MCF 10A (cell line): ENCODE measurements around the gene RSPRY1. TPM values are rescaled to one million over a fixed set of nuclear protein-coding genes. Genes with fewer than 3 reads are reported as not detected.
"Not testable (repeated sequence)": the region's sequence is repeated elsewhere in the genome, so short reads cannot be mapped to it uniquely, and the experiment has no call there.

Experiments
- BruUV-seq: library from RNA; stranded (reverse); fragments of 400-500 nt; replicated peaks from 2 replicates; lab custom pipeline; 2021; lab: Mats Ljungman, UMichigan
- CTCF ChIA-PET: fragments of 300-600 bp; sonication (Branson Sonifier 250); formaldehyde crosslinking; extraction: SDS; loops from one replicate; lab custom pipeline; 2021; ENCODE audit warnings: antibody characterized with exemption, inconsistent platforms; lab: Yijun Ruan, JAX
- POLR2A ChIA-PET: fragments of 300-600, 350-650 bp; sonication (Branson Sonifier 250); formaldehyde crosslinking; extraction: SDS; loops from one replicate; lab custom pipeline; 2020; ENCODE audit warnings: antibody characterized with exemption, inconsistent platforms; lab: Yijun Ruan, JAX
- DNase-seq: peaks from one replicate; pipeline ENCODE4 v3.0.0-alpha.2; 2018; ENCODE audit not compliant: unreplicated experiment
- H3K27ac Mint-ChIP-seq: one replicate; pipeline ENCODE4 v1.8.0; 2022; ENCODE audit warnings: mild to moderate bottlenecking, low read depth, mixed read lengths; ENCODE audit not compliant: unreplicated experiment
- H3K27me3 Mint-ChIP-seq: one replicate; pipeline ENCODE4 v1.8.0; 2022; ENCODE audit warnings: mixed read lengths; ENCODE audit not compliant: insufficient read depth, unreplicated experiment
- H3K36me3 Mint-ChIP-seq: one replicate; pipeline ENCODE4 v1.8.0; 2022; ENCODE audit warnings: mild to moderate bottlenecking, moderate library complexity, mixed read lengths; ENCODE audit not compliant: insufficient read depth, unreplicated experiment
- H3K4me1 Mint-ChIP-seq: one replicate; pipeline ENCODE4 v1.8.0; 2022; ENCODE audit warnings: mixed read lengths; ENCODE audit not compliant: insufficient read depth, unreplicated experiment
- H3K4me3 Mint-ChIP-seq: one replicate; pipeline ENCODE4 v1.8.0; 2022; ENCODE audit warnings: mild to moderate bottlenecking, moderate library complexity, mixed read lengths; ENCODE audit not compliant: unreplicated experiment
- H3K9me3 Mint-ChIP-seq: one replicate; pipeline ENCODE4 v1.8.0; 2022; ENCODE audit warnings: mixed read lengths; ENCODE audit not compliant: unreplicated experiment
- CTCF ChIP-seq: fragments of 200-600 bp; IDR thresholded peaks from one replicate; pipeline ENCODE4 v1.8.0; 2022; ENCODE audit warnings: antibody characterized with exemption, mild to moderate bottlenecking; ENCODE audit not compliant: unreplicated experiment
- intact Hi-C: fragments of 100-400 bp; cut with micrococcal nuclease; formaldehyde crosslinking; loops from 2 replicates; pipeline ENCODE4 v1.14.1; 2022
- total RNA-seq: library from RNA; stranded (reverse); gene quantifications from 2 replicates; pipeline ENCODE4 v1.2.3, GENCODE V29; 2022

Gene RSPRY1
- total RNA-seq, 1 experiment from 2014 or later, result 55.9 TPM

GRCh38 chr16:57196753-57197152 lies 10.6 kb downstream of the RSPRY1 start:
- Mint-ChIP-seq H3K36me3 (peaks cover 20% of the 10 kb centered on the region), H3K4me3 (no peak overlapping the region), H3K4me1 (peaks cover 25% of the 10 kb centered on the region), H3K27me3 (no peaks in the 10 kb centered on the region), H3K9me3 (no peaks in the 10 kb centered on the region), H3K27ac (no peak overlapping the region)
- no TSS peak for BruUV-seq
- no peak for TF ChIP-seq CTCF
- intact Hi-C loops, result no loop called here
- CTCF ChIA-PET, result interaction anchor here (0.9 to 1.1 kb wide), 2 partner anchors 9 to 13 kb away, joined by 4 read pairs; no protein-coding TSS in a partner anchor
- DNase-seq, result no peak
- POLR2A ChIA-PET, result interaction anchor here (0.7 to 4.6 kb wide), 6 partner anchors 9 to 47 kb away, joined by 3 to 57 read pairs (median 7); partner anchors contain the start of genes PSME3IP1 and RSPRY1

- BruUV-seq, CTCF ChIA-PET, intact Hi-C loops, H3K9me3 Mint-ChIP-seq, DNase-seq, H3K4me3 Mint-ChIP-seq, H3K27ac Mint-ChIP-seq, POLR2A ChIA-PET, H3K4me1 Mint-ChIP-seq, H3K27me3 Mint-ChIP-seq: not testable (repeated sequence)
- H3K36me3 Mint-ChIP-seq, result peaks cover 42% of the 10 kb centered on the region
These were observed 14.2 kb downstream of the RSPRY1 start for GRCh38 chr16:57200321-57200720.

GRCh38 chr16:57200926-57201325 lies 14.8 kb downstream of the RSPRY1 start:
- POLR2A ChIA-PET, DNase-seq, H3K27me3 Mint-ChIP-seq, H3K4me1 Mint-ChIP-seq, BruUV-seq, H3K27ac Mint-ChIP-seq, H3K9me3 Mint-ChIP-seq, CTCF ChIA-PET, H3K4me3 Mint-ChIP-seq, intact Hi-C loops: not testable (repeated sequence)
- peaks cover 47% of the 10 kb centered on the region for H3K36me3 Mint-ChIP-seq

- no peak for TF ChIP-seq CTCF
- Mint-ChIP-seq H3K27ac (peak overlapping the region; percentile 68), H3K36me3 (peaks cover 45% of the 10 kb centered on the region), H3K4me1 (no peaks in the 10 kb centered on the region), H3K27me3 (no peaks in the 10 kb centered on the region), H3K4me3 (no peak overlapping the region), H3K9me3 (no peaks in the 10 kb centered on the region)
- no peak for DNase-seq
- BruUV-seq, result no TSS peak
- intact Hi-C loops, result no loop called here
- ChIA-PET CTCF (no interaction called here), POLR2A (interaction anchor here (1.3 kb wide), 1 partner anchor 11 kb away, joined by 4 read pairs; no protein-coding TSS in a partner anchor)
These were observed 16.2 kb downstream of the RSPRY1 start for GRCh38 chr16:57202095-57202886.

GRCh38 chr16:57203451-57203850 lies 17.3 kb downstream of the RSPRY1 start:
- intact Hi-C loops, result no loop called here
- no peak for DNase-seq
- TF ChIP-seq CTCF, result no peak
- Mint-ChIP-seq H3K27me3 (no peaks in the 10 kb centered on the region), H3K4me3 (no peak overlapping the region), H3K36me3 (peaks cover 53% of the 10 kb centered on the region), H3K4me1 (no peaks in the 10 kb centered on the region), H3K27ac (no peak overlapping the region), H3K9me3 (no peaks in the 10 kb centered on the region)
- POLR2A ChIA-PET, result interaction anchor here (0.7 to 1.6 kb wide), 4 partner anchors 9 to 19 kb away, joined by 3 to 5 read pairs (median 4); partner anchors contain the start of genes PSME3IP1 and RSPRY1
- CTCF ChIA-PET, result interaction anchor here (0.6 to 1.3 kb wide), 2 partner anchors 9 to 25 kb away, joined by 3 to 4 read pairs; no protein-coding TSS in a partner anchor
- no TSS peak for BruUV-seq
